T-helper 1 cell treated with Interleukin-12 subunit alpha and Interleukin-12 subunit beta and Interleukin-4 antibody, amounts not matched to agents 30 ng/mL and 1 ng/mL, for 36 hours (primary cell): ENCODE data around the gene DNAJC19. TPM values are rescaled to one million over a fixed set of nuclear protein-coding genes. Genes with fewer than 3 reads are reported as not detected.
"Not testable (repeated sequence)": the region's sequence is repeated elsewhere in the genome, so short reads cannot be mapped to it uniquely, and the experiment has no call there.

Experiments
- intact Hi-C: fragments of 100-400 bp; cut with micrococcal nuclease; formaldehyde crosslinking; loops from one replicate; pipeline ENCODE4 v1.15.1; 2024
- total RNA-seq: library from RNA; stranded (reverse); gene quantifications from 2 replicates; pipeline ENCODE4 v1.2.3, GENCODE V29; 2022

The DNAJC19 gene
- total RNA-seq, result 37.7 and 40.0 TPM in 2 replicates

DNA sequence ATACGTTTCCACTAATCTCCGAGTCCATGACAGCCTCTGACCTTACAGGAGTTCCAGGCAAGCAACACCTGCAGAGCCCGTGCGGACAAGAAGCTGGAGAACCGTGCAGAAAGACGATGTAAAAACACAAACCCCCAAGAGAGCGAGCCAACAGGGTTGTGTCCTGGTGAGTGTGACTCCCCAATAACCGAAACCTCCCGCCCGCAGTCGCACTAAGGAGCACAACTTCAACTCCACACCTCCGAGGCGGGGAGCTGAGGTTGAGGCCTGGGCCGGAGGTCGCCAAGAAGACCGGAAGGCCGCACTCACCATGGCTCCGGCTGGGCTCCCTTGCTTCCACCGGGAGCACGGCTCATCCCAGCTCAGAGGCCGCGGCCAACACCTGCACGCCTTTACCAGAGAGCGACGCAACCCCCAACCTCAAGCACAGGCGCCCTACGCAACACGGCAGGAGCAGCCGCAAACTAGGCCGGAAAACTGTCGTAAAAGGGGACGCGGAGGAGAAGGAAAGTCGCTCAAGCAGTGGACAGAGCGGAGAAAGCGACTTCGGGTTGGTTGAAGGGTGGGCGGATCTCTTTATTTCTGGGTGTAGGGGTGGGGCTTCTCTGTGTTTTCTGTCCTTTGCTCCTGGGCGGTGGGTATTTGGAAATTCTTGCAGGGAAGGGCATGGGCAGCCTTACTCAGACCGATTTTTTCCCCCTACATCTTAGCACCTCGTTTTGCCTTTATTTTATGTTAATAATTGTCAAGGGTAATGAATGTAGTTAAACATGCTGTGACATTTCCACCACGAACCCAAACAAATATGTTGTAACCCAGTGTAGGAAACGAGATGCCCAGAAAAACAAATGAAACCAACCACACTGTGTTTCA is at the start of gene DNAJC19:
Gene DNAJC19 (minus strand): TSS at position 446 of the 873 bp plus-strand sequence. CDS start 134 bp downstream, at position 312.
- intact Hi-C loops, result loop anchor here (1.0 to 10.0 kb wide), 14 partner anchors 17 to 1842 kb away; partner anchors contain the start of genes ACTL6A, FXR1, GNB4 and MFN1

DNA sequence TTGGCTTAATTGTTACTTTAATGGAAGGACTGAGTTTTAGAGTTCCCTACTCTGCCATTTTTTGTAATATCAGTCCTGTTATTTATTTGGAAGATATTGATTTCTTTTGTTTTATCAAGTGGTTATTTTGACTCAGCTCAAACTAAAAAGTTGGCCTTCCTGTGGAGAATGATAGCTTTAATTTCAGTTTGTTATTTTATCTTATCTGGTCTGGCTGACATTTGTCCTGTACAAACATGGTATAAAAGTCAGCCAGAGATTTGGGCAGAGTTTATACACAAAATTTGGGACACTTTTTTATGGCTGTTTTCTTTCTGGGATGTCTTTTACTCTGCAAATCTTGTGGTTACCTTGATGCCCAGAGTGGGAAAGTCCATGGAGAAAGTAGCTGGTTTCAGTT is 41.4 kb upstream of the DNAJC19 start:
- intact Hi-C loops, result no loop called here

DNA sequence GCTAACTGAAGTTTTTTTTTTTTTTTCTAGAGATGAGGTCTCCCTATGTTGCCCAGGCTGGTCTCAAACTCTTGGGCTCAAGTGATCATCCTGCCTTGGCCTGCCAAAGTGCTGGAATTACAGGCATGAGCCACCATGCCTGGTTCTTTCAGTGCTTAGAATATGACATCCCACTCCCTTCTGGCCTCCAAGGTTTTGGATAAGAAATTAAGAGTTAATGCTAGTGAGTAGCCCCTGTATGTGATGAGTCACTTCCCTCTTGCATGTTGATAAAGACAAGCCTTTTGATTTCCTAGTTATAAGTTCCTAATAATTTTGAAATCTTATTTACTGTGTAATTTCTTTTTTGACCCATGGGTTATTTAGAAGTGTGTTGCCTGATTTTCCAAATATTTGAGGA is 35.7 kb upstream of the DNAJC19 start:
- intact Hi-C loops, result no loop called here

DNA sequence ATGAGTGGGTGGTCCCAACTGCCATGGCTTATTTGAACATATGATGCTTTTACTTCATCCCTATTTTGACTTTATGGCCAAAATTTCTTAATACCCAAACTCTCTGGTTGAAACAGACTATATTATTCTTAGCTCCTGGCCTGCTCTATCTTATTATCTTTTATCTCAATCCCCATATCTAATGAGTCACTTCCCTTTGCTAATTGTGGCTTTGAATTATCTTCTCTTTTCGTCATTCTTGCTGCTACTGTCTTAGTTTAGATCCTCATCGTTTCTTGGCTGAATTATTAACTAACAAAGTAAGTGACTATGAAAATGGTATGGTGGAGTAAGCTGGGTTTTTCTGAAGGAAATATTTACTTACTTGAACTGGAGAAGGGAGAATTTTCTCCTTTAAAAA is 28.2 kb upstream of the DNAJC19 start:
- intact Hi-C loops, result no loop called here

DNA sequence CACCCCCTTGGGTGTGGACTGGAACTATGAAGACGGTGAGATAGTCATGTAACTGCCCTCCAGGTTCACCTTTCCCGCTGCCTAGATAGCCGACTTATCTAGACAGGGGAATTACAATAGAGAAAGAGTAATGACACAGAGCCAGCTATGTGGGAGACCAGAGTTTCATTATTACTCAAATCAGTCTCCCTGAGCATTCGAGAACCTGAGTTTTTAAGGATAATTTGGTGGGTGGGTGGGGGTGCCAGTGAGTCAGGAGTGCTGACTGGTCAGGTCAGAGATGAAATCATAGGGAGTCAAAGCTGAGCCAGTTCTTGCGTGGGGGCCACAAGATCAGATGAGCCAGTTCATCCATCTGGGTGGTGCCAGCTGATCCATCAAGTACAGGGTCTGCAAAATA is 19.7 kb upstream of the DNAJC19 start:
- intact Hi-C loops, result no loop called here

DNA sequence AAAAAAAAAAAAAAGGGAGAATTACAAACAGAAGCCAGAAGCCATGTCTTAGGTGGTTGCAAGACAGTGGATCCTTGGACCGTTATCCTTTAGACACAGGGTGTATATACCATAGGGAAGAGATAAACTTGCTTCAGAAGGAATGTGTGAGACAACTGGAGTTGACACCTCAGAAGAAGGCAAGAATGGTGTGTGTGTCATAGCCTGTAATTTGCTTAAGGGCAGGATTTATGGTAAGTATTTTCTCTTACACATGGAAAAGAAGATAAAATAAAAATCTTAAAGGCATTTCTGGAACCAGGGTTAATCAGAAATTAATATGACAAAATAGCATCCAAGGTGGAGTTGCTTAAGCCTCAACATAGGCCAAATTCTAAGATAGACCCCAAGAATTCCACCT is 19.3 kb upstream of the DNAJC19 start:
- intact Hi-C loops, result no loop called here

DNA sequence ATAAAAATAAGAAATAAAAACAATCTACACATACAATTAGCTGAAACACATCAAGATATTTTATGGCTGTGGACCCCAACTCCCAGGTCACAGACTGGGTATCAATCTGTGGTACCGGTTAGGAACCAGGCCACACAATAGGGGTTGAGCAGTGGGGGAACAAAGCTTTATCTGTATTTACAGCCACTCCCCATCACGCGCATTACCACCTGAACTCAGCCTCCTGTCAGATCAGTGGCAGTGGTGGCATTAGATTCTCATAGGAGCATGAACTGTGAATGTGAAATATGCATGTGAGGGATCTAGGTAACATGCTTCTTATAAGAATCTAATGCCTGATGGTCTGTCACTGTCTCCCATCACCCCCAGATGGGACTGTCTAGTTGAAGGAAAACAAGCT is 17.7 kb upstream of the DNAJC19 start:
- intact Hi-C loops, result no loop called here

DNA sequence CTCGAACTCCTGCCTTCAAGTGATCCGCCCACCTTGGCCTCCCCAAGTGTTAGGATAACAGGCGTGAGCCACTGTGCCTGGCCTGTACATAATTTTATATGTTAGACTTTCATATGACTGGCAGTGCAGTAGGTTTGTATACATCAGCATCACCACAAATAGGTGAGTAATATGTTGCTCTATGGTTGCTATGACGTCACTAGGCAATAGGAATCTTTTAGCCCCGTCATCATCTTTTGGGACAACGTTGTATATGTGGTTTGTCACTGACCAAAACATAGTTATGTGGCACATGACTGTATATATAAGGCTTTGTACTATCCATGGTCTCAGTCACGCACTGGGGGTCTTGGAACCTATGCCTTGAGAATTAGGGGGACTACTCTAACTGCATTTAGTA is 17.0 kb upstream of the DNAJC19 start:
- intact Hi-C loops, result no loop called here

DNA sequence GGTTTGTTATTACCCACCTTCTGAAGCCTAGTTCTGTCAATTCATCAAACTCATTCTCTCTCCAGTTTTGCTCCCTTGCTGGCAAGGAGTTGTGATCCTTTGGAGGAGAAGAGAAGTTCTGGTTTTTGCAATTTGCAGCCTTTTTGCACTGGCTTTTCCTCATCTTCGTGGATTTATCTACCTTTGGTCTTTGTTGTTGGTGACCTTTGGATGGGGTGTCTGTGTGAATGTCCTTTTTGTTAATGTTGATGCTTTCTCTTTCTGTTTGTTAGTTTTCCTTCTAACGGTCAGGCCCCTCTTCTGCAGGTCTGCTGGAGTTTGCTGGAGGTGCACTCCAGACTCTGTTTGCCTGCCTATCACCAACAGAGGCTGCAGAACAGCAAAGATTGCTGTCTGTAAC is 13.9 kb upstream of the DNAJC19 start:
- intact Hi-C loops, result not testable (repeated sequence)

DNA sequence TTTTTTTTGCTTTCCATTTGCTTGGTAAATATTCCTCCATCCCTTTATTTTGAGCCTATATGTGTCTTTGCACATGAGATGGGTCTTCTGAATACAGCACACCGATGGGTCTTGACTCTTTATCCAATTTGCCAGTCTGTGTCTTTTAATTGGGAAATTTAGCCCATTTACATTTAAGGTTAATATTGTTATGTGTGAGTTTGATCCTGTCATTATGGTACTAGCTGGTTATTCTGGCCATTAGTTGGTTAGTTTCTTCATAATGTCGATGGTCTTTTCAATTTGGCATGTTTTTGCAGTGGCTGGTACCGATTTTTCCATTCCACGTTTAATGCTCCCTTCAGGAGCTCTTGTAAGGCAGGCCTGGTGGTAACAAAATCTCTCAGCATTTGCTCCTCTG is 12.8 kb upstream of the DNAJC19 start:
- intact Hi-C loops, result not testable (repeated sequence)

DNA sequence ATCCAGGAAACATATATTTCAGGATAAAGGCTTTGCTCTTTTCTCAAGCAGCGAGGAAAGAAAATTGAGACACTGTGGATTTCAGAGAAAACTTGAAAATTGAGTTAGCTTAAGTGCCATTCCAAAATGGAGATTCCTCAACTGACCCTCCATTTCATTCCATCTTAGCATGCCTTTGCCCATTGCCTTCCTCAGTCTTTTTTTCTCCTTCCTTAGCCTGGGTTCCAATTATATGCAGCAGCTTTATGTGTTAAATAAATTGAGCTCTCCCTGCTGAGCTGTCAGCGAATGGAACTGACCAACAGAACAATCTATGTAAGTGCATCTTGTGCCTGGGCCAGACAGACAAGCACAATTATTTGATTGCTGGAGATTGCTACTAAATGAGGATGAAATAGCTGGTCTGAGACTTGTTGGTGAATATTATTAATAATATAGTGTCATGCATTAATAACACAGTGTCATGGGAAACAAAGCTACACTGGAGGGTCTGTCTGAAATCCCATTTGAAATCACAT is 6.9 kb upstream of the DNAJC19 start:
- intact Hi-C loops, result no loop called here

DNA sequence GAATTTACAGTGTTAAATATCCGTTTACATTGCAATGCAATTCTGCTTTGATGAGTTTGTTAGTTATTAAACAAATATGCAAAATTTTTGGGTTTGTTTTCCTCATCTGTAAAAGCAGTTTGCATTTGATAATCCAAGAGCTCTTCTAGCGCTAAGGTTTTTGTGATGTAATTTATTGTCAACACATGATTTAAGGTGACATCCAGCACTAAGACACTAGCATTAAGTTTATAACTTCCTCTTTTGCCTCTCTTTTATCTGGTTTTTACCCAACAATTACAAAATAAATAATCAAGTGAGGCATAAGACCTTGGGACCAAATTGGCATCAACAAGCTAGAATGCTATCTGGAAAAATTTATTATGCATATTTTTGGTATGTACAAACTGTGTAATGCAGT is 969 bp upstream of the DNAJC19 start:
- intact Hi-C loops, result no loop called here

DNA sequence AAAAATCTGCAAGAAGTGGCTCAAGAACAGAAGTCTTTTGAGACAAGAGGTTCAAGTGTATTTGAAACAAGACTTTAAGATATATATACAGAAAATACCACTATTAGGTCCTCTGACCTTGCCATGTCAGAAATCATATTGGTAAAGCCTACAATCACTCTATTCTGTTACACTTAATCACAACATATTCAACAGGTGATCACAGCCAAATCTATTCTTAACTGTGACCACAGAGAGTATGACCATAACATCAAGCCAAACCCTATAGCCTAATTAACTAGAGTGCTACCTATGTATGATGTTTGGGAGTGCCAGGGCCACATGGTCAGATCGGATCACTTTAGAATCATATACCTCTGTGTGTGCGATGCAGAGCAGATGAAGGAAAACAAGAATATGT is 2.2 kb downstream of the DNAJC19 start:
- intact Hi-C loops, result loop anchor here (5.0 to 10.0 kb wide), 7 partner anchors 305 to 1840 kb away; partner anchors contain the start of genes GNB4, PEX5L, PIK3CA and USP13

DNA sequence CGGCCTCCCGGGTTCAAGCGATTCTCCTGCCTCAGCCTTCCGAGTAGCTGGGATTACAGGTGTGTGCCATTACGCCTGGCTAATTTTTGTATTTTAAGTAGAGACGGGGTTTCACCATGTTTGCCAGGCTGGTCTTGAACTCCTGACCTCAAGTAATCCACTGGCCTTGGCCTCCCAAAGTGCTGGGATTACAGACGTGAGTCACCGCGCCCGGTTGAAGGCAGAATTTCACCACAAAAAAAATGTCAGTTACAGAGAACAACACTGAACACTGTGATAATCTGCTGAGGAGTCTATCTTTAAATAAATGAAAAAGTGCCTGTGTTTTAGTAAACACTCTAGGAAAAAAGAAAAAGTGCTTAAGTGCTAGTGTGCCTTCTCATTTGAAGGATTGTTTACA is 3.2 kb downstream of the DNAJC19 start:
- intact Hi-C loops, result loop anchor here (5.0 to 10.0 kb wide), 7 partner anchors 304 to 1839 kb away; partner anchors contain the start of genes GNB4, PEX5L, PIK3CA and USP13

DNA sequence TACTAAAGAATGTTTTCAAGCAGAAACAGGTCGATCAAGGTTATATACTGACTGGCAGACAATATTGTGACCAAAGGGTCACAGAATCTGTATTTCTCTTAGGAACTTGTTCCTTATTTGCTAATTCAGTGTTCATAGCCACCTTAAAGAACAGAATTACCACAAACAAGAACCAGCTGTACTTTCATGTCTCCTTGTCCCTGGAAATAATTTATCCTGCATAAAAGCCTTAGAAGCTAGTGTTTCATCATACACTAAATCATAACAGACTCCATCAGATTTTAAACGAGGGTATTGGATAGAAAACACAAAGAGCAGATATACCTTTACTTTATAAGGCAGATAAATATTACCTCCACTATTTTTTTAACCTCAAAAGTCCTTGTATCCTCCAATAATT is 6.4 kb downstream of the DNAJC19 start:
- intact Hi-C loops, result loop anchor here (10.0 kb wide), 2 partner anchors 1528 to 1658 kb away; partner anchors contain the start of genes GNB4 and ZNF639

DNA sequence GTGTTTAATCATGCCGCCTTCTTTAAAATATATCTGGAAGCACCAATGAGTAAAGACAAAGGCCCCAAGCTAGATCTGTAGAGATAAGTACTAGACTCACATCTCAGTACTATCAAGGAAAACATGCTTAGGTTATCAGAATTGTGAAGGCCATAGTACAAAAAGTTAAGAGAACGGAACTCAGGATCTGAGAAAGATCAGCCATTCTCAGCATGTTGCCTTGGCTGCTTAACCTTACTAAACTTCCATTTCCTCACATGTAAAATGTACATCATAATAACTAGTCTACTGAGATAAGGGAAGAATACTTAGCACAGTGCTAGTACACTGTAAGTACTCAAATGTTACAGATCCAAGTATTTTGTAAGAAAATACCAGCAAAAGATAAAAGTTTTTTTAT is 7.6 kb downstream of the DNAJC19 start:
- intact Hi-C loops, result loop anchor here (10.0 kb wide), 2 partner anchors 1527 to 1657 kb away; partner anchors contain the start of genes GNB4 and ZNF639

DNA sequence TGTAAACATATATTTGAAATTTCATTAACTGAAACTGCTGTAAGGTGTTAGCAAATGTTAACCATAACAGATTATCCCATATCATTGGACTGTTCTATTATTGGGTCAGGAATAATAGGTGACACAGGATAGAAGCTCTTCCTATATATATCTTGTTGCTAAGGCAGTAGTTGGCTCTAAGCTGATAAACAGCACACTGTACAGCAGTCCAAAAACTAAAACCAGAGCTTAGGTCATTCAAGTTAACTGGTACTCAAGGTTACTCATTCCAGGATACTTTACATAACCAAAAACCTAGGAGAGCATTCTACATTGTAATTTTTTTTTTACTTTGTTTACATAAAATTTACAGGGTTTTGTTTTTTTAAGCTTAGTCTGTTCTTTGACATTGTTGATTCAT is 8.9 kb downstream of the DNAJC19 start:
- intact Hi-C loops, result loop anchor here (10.0 kb wide), 2 partner anchors 1526 to 1656 kb away; partner anchors contain the start of genes GNB4 and ZNF639

DNA sequence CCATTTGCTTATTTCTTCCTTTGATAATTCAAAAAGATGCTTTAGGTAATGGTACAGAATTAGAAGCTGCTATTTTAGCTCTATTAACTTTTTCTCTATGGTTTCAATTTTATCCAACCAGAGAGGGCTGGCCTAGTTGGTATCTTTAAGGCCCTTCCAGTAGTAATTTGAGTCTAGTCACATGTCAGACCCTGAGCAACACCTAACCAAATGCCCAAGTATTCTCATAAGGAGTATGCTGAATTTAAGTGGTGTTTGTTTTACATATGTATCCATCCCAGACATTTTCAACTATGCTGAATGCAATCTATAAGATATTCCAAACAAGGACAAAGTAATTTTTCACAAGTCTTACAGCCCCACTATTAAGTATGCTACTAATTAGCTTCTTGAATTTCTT is 9.6 kb downstream of the DNAJC19 start:
- intact Hi-C loops, result loop anchor here (10.0 kb wide), 2 partner anchors 1525 to 1655 kb away; partner anchors contain the start of genes GNB4 and ZNF639

DNA sequence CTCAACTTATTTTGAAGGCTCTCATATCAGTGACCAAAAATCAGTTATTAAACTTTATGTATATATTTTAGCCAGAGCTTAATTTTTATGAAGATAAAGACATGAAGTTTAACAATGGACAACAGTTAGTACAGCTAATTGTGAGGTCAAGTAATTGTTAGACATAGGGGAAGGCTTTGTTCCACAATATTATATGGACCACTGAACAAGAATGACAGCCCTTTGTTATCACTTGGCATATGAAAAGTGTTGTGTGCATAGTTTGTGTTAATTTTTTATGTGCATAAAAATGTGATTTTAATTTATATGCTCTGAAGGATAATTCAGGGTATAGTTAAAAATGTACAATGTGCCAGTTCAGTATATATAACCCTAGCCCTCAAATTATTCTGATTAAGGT is 12.0 kb downstream of the DNAJC19 start:
- intact Hi-C loops, result no loop called here

DNA sequence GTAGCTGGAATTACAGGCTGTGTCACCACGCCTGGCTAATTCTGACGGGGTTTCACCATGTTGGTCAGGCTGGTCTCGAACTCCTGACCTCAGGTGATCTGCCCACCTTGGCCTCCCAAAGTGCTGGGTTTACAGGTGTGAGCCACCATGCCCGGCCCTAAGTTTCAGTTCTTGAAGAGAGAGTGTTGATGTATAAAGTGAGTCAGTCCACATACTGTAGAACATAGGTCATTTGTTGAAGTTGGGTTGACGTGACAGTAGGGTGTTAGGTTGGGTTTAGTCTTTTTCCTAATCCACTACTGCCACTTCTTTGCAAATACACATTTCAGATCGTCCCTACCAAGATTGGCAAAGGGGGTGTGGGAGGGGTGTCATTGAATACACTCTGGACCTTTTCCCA is 15.2 kb downstream of the DNAJC19 start:
- intact Hi-C loops, result no loop called here

DNA sequence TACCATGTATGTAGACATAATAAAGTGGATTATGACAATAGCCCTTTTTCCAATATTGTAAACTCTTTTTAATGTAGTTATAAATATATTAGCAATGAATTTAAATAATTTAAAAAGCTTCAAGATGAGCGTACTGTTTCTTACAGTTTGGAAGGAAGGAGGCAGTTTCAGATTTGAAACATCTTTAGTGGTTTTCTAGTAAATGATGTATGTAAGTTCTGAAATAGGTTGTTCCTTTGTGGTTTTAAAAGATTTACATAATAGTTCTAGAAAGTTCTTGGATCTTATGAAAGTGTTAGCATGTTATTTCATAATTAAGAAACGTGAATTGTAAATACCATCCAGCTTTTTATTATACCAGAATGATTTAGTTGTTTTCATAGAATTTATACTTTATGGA is 16.0 kb downstream of the DNAJC19 start:
- intact Hi-C loops, result loop anchor here (1.0 to 2.0 kb wide), 2 partner anchors 14 to 15 kb away; partner anchors contain the start of gene DNAJC19

DNA sequence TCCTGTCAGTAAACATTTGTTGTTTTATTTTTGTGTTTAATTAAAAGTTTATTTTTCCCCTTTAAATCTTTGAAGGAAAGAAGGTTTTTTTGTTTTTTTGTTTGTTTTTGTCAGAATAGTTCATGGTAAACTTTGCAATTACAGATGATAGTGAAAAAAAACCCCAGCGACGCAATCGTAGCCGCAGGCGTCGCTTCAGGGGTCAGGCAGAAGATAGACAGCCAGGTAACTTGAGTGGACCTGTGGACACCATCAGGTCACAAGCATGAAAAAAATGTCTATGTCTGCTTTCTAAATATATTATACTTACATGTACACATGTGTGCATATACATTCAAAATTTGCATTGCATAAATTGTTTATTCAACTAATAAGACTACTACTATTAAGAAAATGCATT is 18.6 kb downstream of the DNAJC19 start:
- intact Hi-C loops, result no loop called here
